HCT116 (cell line): ENCODE data around the gene CIBAR2. TPM values are rescaled to one million over a fixed set of nuclear protein-coding genes. Genes with fewer than 3 reads are reported as not detected.

Source experiments
- ATAC-seq: fragments of 200-7000 bp; cut with Tn5 transposase; 2 replicates; pipeline ENCODE4 v1.9.1; 2020; ENCODE audit warnings: mild to moderate bottlenecking, moderate library complexity
- BruUV-seq: library from RNA; stranded (reverse); fragments of 400-500 nt; replicated peaks from 2 replicates; lab custom pipeline; 2021; lab: Mats Ljungman, UMichigan
- CTCF ChIA-PET: fragments of 300-600 bp; sonication (Branson Sonifier 250); formaldehyde crosslinking; loops from one replicate; lab custom pipeline; 2021; ENCODE audit warnings: antibody characterized with exemption; lab: Charles Lee
- POLR2A ChIA-PET: fragments of 300-600, 350-600 bp; sonication (Branson Sonifier 250); formaldehyde crosslinking; loops from one replicate; lab custom pipeline; 2021; ENCODE audit warnings: antibody characterized with exemption; lab: Charles Lee
- RAD21 ChIA-PET, 2 experiments: fragments of 300-600 bp; sonication (Branson Sonifier 250); formaldehyde crosslinking; loops; one replicate each; lab custom pipeline; 2023; ENCODE audit warnings: low total read pairs in 2 of 2; ENCODE audit not compliant: uncharacterized antibody in 2 of 2, unreplicated experiment in 2 of 2, low non-redundant PET in 1 of 2; lab: Charles Lee
- DNase-seq: peaks from one replicate; pipeline ENCODE4 v3.0.0-alpha.2; 2010; ENCODE audit warnings: low read depth, low spot score
- H2AFZ ChIP-seq: fragments of 200-600 bp; shearing (Covaris generic), sonication (generic); 2 replicates; pipeline ENCODE4 v1.6.1; 2017; ENCODE audit warnings: low read depth, mixed run types, mixed read lengths, antibody characterized with exemption, low read length; ENCODE audit not compliant: poor library complexity, severe bottlenecking
- H3K27ac ChIP-seq: 2 replicates; pipeline ENCODE4 v1.5.1; 2012; ENCODE audit warnings: low read depth, low read length
- H3K27me3 ChIP-seq: fragments of 200-600 bp; sonication (generic); 2 replicates; pipeline ENCODE4 v1.6.1; 2016; ENCODE audit warnings: mixed run types, low read length, mixed read lengths; ENCODE audit not compliant: insufficient read depth
- H3K36me3 ChIP-seq, 2 experiments: fragments of 200-500 bp in 1 of 2; fragments of 200-600 bp in 1 of 2; sonication (Bioruptor generic) in 1 of 2; sonication (generic) in 1 of 2; 2 replicates each; pipeline versions ENCODE4 v1.5.1 to v1.6.1; 2014 to 2016; ENCODE audit warnings: low read length in 2 of 2, inconsistent platforms in 1 of 2, mixed read lengths in 1 of 2, mixed run types in 1 of 2; ENCODE audit not compliant: insufficient read depth in 2 of 2, control insufficient read depth in 1 of 2
- H3K4me1 ChIP-seq, 2 experiments: fragments of 200-600 bp in 1 of 2; sonication (generic) in 1 of 2; 2 replicates each; pipeline versions ENCODE4 v1.5.1 to v1.6.1; 2012 to 2017; ENCODE audit warnings: low read length in 2 of 2, inconsistent platforms in 1 of 2, mild to moderate bottlenecking in 1 of 2, mixed read lengths in 1 of 2, mixed run types in 1 of 2, moderate library complexity in 1 of 2; ENCODE audit not compliant: insufficient read depth in 2 of 2, control insufficient read depth in 1 of 2
- H3K4me2 ChIP-seq: fragments of 200-600 bp; sonication (generic); 2 replicates; pipeline ENCODE4 v1.6.1; 2017; ENCODE audit warnings: mixed run types, low read length, mixed read lengths
- H3K4me3 ChIP-seq, 2 experiments: fragments of 200-600 bp in 1 of 2; sonication (generic) in 1 of 2; replicated peaks in 1 of 2; 2 replicates each; pipeline ENCODE4 v1.5.1; 2011 to 2016; ENCODE audit warnings: low read length in 2 of 2, control low read depth in 1 of 2, low read depth in 1 of 2, mild to moderate bottlenecking in 1 of 2, mixed read lengths in 1 of 2, mixed run types in 1 of 2
- H3K79me2 ChIP-seq: fragments of 200-600 bp; sonication (generic); 2 replicates; pipeline ENCODE4 v1.6.1; 2017; ENCODE audit warnings: mild to moderate bottlenecking, mixed run types, low read length, moderate library complexity, mixed read lengths; ENCODE audit not compliant: insufficient read depth
- H3K9ac ChIP-seq: fragments of 200-600 bp; sonication (generic); 2 replicates; pipeline ENCODE4 v1.6.1; 2016; ENCODE audit warnings: low read length, mixed read lengths
- H3K9me2 ChIP-seq: fragments of 200-600 bp; sonication (generic), shearing (Covaris generic); 2 replicates; pipeline ENCODE4 v1.6.1; 2017; ENCODE audit warnings: mixed run types, mild to moderate bottlenecking, moderate library complexity; ENCODE audit not compliant: insufficient read depth
- H3K9me3 ChIP-seq, 2 experiments: fragments of 200-500 bp in 1 of 2; fragments of 200-600 bp in 1 of 2; sonication (Bioruptor generic) in 1 of 2; sonication (generic) in 1 of 2; 2 replicates each; pipeline ENCODE4 v1.6.1; 2014 to 2017; ENCODE audit warnings: low read length in 2 of 2, mixed read lengths in 2 of 2, inconsistent platforms in 1 of 2, low read depth in 1 of 2, mild to moderate bottlenecking in 1 of 2, mixed run types in 1 of 2, moderate library complexity in 1 of 2; ENCODE audit not compliant: control insufficient read depth in 1 of 2, insufficient read depth in 1 of 2
- H4K20me1 ChIP-seq: fragments of 200-600 bp; sonication (generic), shearing (Covaris generic); 2 replicates; pipeline ENCODE4 v1.6.1; 2017; ENCODE audit warnings: mixed run types, mild to moderate bottlenecking, moderate library complexity; ENCODE audit not compliant: insufficient read depth
- CBX3 ChIP-seq: IDR thresholded peaks from 2 replicates; pipeline ENCODE4 v1.6.1; 2012; ENCODE audit warnings: low read depth
- CEBPB ChIP-seq: IDR thresholded peaks from 2 replicates; pipeline ENCODE4 v1.6.1; 2012; ENCODE audit warnings: low read depth
- EGR1 ChIP-seq: IDR thresholded peaks from 2 replicates; pipeline ENCODE4 v1.6.1; 2012; ENCODE audit warnings: low read depth
- ELF1 ChIP-seq: IDR thresholded peaks from 2 replicates; pipeline ENCODE4 v1.6.1; 2012; ENCODE audit warnings: low read depth, borderline replicate concordance
- EZH2 ChIP-seq: fragments of 200-600 bp; sonication (generic); IDR thresholded peaks from 2 replicates; pipeline ENCODE4 v1.6.1; 2017; ENCODE audit warnings: antibody characterized with exemption, mixed run types
- EZH2phosphoT487 ChIP-seq: fragments of 200-600 bp; IDR thresholded peaks from 2 replicates; pipeline ENCODE4 v1.6.1; 2018; ENCODE audit warnings: antibody characterized with exemption, borderline replicate concordance
- FOSL1 ChIP-seq: IDR thresholded peaks from 2 replicates; pipeline ENCODE4 v1.6.1; 2012; ENCODE audit warnings: low read depth
- MAX ChIP-seq: IDR thresholded peaks from 2 replicates; pipeline ENCODE4 v1.6.1; 2012
- POLR2A ChIP-seq: IDR thresholded peaks from 2 replicates; pipeline ENCODE4 v1.7.0; 2011; ENCODE audit warnings: borderline replicate concordance; ENCODE audit not compliant: insufficient read depth, insufficient read length; ENCODE audit errors: extremely low read depth
- POLR2AphosphoS5 ChIP-seq: IDR thresholded peaks from 2 replicates; pipeline ENCODE4 v1.6.1; 2011; ENCODE audit warnings: mild to moderate bottlenecking, low read depth, low read length, moderate library complexity
- SIN3A ChIP-seq: IDR thresholded peaks from 2 replicates; pipeline ENCODE4 v1.6.1; 2012; ENCODE audit warnings: low read depth
- SRF ChIP-seq: IDR thresholded peaks from 2 replicates; pipeline ENCODE4 v1.6.1; 2012; ENCODE audit warnings: low read depth
- TCF7L2 ChIP-seq: IDR thresholded peaks from 2 replicates; pipeline ENCODE4 v1.7.0; 2011; ENCODE audit warnings: borderline replicate concordance, inconsistent platforms; ENCODE audit not compliant: insufficient read depth, insufficient read length; ENCODE audit errors: extremely low read depth
- ZNF274 ChIP-seq: fragments of 200-500 bp; sonication (Bioruptor generic); IDR thresholded peaks from 2 replicates; pipeline ENCODE4 v1.6.1; 2014; ENCODE audit warnings: mild to moderate bottlenecking, low read depth, low read length, inconsistent platforms
- intact Hi-C: fragments of 100-400 bp; cut with micrococcal nuclease; formaldehyde crosslinking; loops from 2 replicates; pipeline ENCODE4 v1.10.0; 2022
- total RNA-seq: library from RNA; stranded (reverse); gene quantifications from one replicate; pipeline ENCODE4 v1.2.1, GENCODE V29; 2021; ENCODE audit not compliant: unreplicated experiment

CIBAR2 gene
- total RNA-seq, 1 experiment from 2014 or later, result 0.27 TPM

GRCh38 chr16:85081038-85081437 is 31.2 kb downstream of the CIBAR2 start:
- Histone ChIP-seq H3K9ac (no peak overlapping the region), H3K4me2 (no peak overlapping the region), H3K27me3 (no peaks in the 10 kb centered on the region), H3K27ac (no peak overlapping the region), H3K9me3 (no peaks in the 10 kb centered on the region), H3K4me3 (no peak overlapping the region), H3K4me1 (no peaks in the 10 kb centered on the region), H3K36me3 (no peaks in the 10 kb centered on the region), H4K20me1 (no peaks in the 10 kb centered on the region), H3K9me2 (no peaks in the 10 kb centered on the region), H2AFZ (no peak overlapping the region), H3K79me2 (no peaks in the 10 kb centered on the region)
- BruUV-seq, result no TSS peak
- no peak for ATAC-seq
- intact Hi-C loops, result no loop called here
- ChIA-PET POLR2A (no interaction called here), CTCF (no interaction called here), RAD21 (no interaction called here)
- TF ChIP-seq EZH2phosphoT487 (no peak), SIN3A (no peak), ZNF274 (no peak)
- no peak for DNase-seq

GRCh38 chr16:85079785-85080570 is 32.3 kb downstream of the CIBAR2 start:
- TF ChIP-seq FOSL1 (no peak), ZNF274 (no peak), POLR2A (no peak), POLR2AphosphoS5 (no peak), ELF1 (no peak), TCF7L2 (no peak), CEBPB (no peak), EGR1 (no peak), CBX3 (no peak), SIN3A (no peak), MAX (no peak), SRF (no peak), EZH2 (no peak)
- no peaks in the 10 kb centered on the region for H3K9me3 ChIP-seq
- CTCF ChIA-PET, result no interaction called here
- DNase-seq, result no peak
- H3K9me2 ChIP-seq, result no peaks in the 10 kb centered on the region
- H3K27ac ChIP-seq, result no peak overlapping the region
- no peak overlapping the region for H3K9ac ChIP-seq
- RAD21 ChIA-PET, result no interaction called here
- POLR2A ChIA-PET, result no interaction called here
- no peaks in the 10 kb centered on the region for H3K36me3 ChIP-seq
- no peak overlapping the region for H3K4me2 ChIP-seq
- H2AFZ ChIP-seq, result no peak overlapping the region
- no peaks in the 10 kb centered on the region for H3K4me1 ChIP-seq
- no peaks in the 10 kb centered on the region for H3K79me2 ChIP-seq
- H3K4me3 ChIP-seq, result no peak overlapping the region
- BruUV-seq, result no TSS peak
- intact Hi-C loops, result no loop called here
- ATAC-seq, result no peak
- H3K27me3 ChIP-seq, result no peaks in the 10 kb centered on the region
- H4K20me1 ChIP-seq, result no peaks in the 10 kb centered on the region
